ENCODE results near the gene SENP2.
"Not testable (repeated sequence)": the region's sequence is repeated elsewhere in the genome, so short reads cannot be mapped to it uniquely, and the experiment has no call there.

SENP2 gene

DNA sequence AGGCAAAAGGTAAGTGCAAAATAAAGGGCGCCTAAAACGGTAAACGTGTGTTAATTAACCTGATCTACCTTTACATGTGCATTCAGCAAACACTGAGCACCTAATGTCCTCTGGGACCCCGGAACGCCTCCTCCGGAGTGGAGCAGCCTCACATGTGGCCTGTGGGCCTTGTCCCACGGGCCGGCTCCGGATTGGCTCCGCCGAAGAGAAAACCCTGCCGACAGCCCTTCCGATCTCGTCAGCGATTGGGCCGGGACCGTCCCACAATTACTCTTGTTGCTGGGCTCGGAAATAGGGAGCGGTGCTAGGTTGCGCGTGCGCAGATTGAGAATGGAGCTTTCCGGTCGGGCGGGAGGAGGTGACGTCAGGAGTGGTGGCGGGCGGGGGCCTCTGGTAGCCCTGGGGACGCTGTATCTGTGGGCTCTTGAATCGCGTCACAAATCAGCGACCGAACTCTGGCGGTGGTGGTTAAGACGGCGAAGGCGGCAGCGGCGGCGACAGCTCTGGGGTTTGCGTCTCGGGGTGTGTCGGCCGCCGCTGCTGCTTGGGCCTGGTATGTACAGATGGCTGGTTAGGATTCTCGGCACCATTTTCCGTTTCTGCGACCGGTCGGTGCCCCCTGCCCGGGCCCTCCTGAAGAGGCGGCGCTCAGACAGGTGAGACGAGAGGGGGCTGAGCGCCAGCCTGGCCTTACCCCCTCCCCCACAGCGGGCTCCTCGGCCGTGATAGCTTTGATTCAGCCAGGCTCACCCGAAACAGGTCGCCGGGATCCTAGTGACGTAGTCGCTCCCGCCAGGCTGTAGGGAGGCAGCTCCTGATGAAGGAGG lies at the start of gene SENP2:
Gene SENP2, plus strand, starts transcription at position 437 of the 827 bp plus-strand sequence. Its CDS starts 119 bp downstream, at position 556.
- H3K4me3 ChIP-seq = peak within 1 kb of the TSS; percentile 93
- peaks cover 46% of the 10 kb centered on the region for H3K4me1 ChIP-seq
- peaks cover 3% of the 10 kb centered on the region; the same call in 1 of the 2 replicates for H3K36me3 ChIP-seq (replicated peaks)
- peak; percentile 96 to 99 for DNase-seq (ENCODE audit: low spot score in 2 of 2)
- in situ Hi-C loops (cut with MboI; ENCODE audit: low sequenced_read_pairs) = no loop called here
- no peaks in the 10 kb centered on the region for H3K9me3 ChIP-seq
- H3K27me3 ChIP-seq (ENCODE audit: low read depth) = no peaks in the 10 kb centered on the region

DNA sequence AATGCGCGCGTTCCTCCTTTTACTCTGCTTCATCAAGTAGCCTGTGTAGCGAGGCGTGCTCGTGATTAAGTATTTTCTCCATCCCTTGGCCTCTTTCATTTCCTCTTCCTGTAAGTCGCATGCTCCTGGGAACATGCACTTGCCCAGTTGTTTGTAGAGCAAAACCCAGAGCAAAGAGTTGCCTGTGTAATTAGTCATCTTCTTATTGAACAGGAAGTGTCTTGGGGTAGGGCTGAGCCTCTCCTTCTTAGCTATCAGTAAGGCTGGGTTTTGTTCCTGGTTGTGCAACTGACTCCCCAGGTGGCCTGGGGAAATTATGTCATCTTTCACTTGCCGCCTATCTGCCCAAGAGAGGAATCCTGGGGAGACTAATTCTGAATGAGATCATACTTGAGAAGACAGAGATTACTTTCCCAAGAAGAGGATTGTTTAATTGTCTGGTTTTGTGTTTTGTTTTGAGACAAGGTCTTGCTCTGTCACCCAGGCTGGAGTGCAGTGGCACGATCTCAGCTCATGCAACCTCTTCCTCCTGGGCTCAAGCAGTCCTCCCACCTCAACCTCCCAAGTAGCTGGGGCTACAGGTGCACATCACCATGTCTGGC lies 48.6 kb upstream of the SENP2 start:
- Histone ChIP-seq H3K27me3 (ENCODE audit: low read depth) (no peaks in the 10 kb centered on the region), H3K4me3 (no peak overlapping the region), H3K36me3 (replicated peaks) (no peaks in the 10 kb centered on the region), H3K4me1 (no peaks in the 10 kb centered on the region), H3K9me3 (no peaks in the 10 kb centered on the region)
- in situ Hi-C loops (cut with MboI; ENCODE audit: low sequenced_read_pairs) = no loop called here
- DNase-seq (ENCODE audit: low spot score in 2 of 2) = no peak

DNA sequence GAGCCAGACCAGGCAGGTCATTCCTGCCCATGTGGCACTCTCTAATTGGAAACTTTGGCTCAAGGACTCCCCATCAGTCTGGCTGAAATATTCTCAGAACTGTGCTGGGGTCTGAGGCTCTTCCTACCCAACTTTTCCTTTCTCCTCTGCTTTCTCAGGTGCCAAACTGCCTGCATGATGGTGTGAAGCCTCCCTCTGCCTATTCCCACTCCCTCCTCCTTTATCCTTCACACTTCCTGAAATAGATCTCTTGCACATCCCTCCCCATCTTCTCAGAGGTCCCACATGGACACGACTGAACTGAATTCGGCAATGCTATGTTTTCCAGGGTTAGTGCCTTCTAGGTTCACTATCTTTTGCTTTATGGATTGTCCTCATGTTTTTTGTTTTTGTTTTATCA lies 46.2 kb upstream of the SENP2 start:
- Histone ChIP-seq H3K4me3 (no peak overlapping the region), H3K9me3 (no peaks in the 10 kb centered on the region), H3K4me1 (no peaks in the 10 kb centered on the region; the same call in 1 of the 2 replicates), H3K27me3 (ENCODE audit: low read depth) (no peaks in the 10 kb centered on the region), H3K36me3 (replicated peaks) (no peaks in the 10 kb centered on the region)
- DNase-seq (ENCODE audit: low spot score in 2 of 2) = no peak
- in situ Hi-C loops (cut with MboI; ENCODE audit: low sequenced_read_pairs) = no loop called here

DNA sequence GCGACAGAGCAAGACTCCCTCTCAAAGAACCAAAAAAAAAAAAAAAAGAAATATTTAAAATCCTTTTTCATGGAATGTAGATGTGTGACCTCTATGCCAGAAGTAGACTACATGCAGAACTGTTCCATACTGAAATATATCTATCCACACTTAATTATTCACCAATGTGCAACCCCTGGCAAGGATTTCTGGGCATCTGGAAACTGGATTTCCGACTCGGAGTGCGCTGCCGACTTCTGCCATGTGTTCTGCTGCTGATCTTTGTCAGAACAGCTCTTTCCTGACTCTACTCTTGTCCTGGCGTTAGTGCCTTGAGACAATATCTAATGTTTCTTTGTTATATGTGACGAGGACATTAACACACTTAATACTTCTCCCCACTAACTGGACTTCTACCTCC lies 45.4 kb upstream of the SENP2 start:
- no peaks in the 10 kb centered on the region; the same call in 1 of the 2 replicates for H3K4me1 ChIP-seq
- DNase-seq (ENCODE audit: low spot score in 2 of 2) = no peak

DNA sequence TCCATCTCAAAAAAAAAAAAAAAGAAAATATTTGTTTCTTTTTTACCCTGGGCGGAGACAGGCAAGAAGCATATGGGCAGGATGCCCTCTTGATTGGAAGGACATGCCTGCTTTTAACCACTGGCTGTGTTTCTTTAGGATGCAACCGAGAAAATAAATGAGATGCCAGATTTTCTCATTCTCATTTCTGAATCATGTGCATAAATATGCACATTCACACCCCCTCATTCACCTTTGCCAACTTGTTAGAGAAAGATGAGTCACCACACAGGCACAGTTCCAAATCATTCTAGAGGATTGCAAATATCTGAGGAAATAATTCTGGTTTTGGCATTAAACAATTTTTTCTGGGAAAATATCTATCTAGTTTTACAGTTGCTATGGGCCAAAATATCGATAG lies 37.0 kb upstream of the SENP2 start:
- no peak for DNase-seq (ENCODE audit: low spot score in 2 of 2)
- Histone ChIP-seq H3K4me1 (peaks cover 29% of the 10 kb centered on the region), H3K27me3 (ENCODE audit: low read depth) (no peaks in the 10 kb centered on the region), H3K9me3 (no peaks in the 10 kb centered on the region), H3K36me3 (replicated peaks) (no peaks in the 10 kb centered on the region), H3K4me3 (no peak overlapping the region)
- in situ Hi-C loops (cut with MboI; ENCODE audit: low sequenced_read_pairs) = no loop called here

More for the DNA sequence above, 45.4 kb upstream of the SENP2 start:
- Histone ChIP-seq H3K9me3 (no peaks in the 10 kb centered on the region), H3K36me3 (replicated peaks) (no peaks in the 10 kb centered on the region), H3K27me3 (ENCODE audit: low read depth) (no peaks in the 10 kb centered on the region), H3K4me3 (no peak overlapping the region)
- in situ Hi-C loops (cut with MboI; ENCODE audit: low sequenced_read_pairs) = no loop called here

DNA sequence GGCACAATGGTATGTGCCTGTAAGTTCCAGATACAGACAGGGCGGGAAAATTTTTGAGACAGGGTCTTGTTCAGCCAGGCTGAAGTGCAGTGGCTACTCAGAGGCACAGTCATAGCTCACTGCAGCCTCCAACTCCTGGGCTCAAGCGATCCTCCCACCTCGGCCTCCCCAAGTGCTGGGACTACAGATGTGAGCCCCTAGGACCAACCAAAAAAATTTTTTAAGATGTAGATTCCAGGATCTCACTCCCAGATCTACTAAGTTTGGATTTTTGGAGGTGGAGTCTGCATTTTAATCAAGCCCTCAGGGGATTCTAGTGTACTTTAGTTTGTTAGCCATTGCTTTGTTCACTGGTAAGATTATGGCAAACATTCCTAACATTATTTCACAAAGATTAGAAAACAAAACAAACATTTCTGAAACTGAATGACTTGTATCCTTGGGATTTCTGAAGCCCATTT lies 36.4 kb upstream of the SENP2 start:
- peak; percentile 67 to 85 for DNase-seq (ENCODE audit: low spot score in 2 of 2)
- Histone ChIP-seq H3K36me3 (replicated peaks) (no peaks in the 10 kb centered on the region), H3K27me3 (ENCODE audit: low read depth) (no peaks in the 10 kb centered on the region), H3K4me1 (peaks cover 29% of the 10 kb centered on the region), H3K9me3 (no peaks in the 10 kb centered on the region), H3K4me3 (no peak overlapping the region)
- in situ Hi-C loops (cut with MboI; ENCODE audit: low sequenced_read_pairs) = loop anchor here (10.0 kb wide), 1 partner anchor 195 kb away; no protein-coding TSS in a partner anchor

DNA sequence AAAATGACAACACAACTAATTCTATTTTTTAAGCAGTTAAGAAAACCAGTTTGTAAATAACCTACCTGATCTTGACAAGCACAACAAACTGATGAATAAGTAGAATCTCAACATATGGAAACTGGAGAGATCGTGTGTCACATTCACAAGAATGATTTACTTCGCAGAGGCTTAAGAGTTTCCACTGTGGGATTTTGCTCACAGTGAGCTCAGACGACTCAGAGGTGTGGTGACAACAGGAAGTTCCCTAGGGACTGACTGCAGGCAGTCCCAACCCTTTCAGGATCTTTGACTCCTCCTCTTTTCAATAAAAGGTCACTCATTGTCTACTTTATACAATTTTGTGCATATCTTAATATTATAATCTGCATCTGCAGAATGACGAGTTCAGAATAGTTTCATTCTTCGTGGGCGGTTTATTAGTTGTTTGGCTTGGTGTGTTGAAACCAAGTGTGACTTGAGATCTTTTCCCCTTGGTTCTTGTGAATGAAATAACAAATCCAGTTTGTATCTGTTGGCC lies 33.7 kb upstream of the SENP2 start, which contains the start of gene LIPH:
Gene LIPH, minus strand, starts transcription at position 231 of the 520 bp plus-strand sequence. Its CDS starts 117 bp downstream, at position 114.
- Histone ChIP-seq H3K27me3 (ENCODE audit: low read depth) (no peaks in the 10 kb centered on the region), H3K4me3 (peak within 1 kb of the TSS; percentile 20), H3K9me3 (no peaks in the 10 kb centered on the region), H3K4me1 (peaks cover 29% of the 10 kb centered on the region), H3K36me3 (replicated peaks) (no peaks in the 10 kb centered on the region)
- DNase-seq (ENCODE audit: low spot score in 2 of 2) = peak; percentile 70 to 93
- in situ Hi-C loops (cut with MboI; ENCODE audit: low sequenced_read_pairs) = loop anchor here (10.0 kb wide), 1 partner anchor 198 kb away; no protein-coding TSS in a partner anchor

DNA sequence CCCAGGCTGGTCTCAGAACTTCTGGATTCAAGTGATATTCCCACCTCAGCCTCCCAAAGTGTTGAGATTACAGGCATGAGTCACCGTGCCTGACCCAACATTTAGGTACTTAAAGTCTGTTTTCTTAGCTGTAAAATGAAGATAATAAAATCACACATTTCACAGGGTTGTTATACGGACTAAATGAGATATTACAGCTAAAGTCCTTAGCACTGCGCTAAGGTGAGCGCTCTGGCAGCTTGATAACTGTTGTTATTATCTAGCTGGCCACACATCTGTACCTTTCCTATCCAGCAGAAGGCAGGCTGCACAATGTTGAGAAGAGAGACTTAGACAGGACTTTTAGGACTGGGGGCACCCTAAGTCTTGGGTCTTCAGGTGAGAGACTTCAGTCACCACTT lies 31.0 kb upstream of the SENP2 start:
- no peak for DNase-seq (ENCODE audit: low spot score in 2 of 2)
- no peaks in the 10 kb centered on the region for H3K36me3 ChIP-seq (replicated peaks)
- H3K4me3 ChIP-seq = no peak overlapping the region
- peaks cover 25% of the 10 kb centered on the region for H3K4me1 ChIP-seq
- H3K9me3 ChIP-seq = no peaks in the 10 kb centered on the region
- in situ Hi-C loops (cut with MboI; ENCODE audit: low sequenced_read_pairs) = loop anchor here (10.0 kb wide), 1 partner anchor 200 kb away; no protein-coding TSS in a partner anchor
- no peaks in the 10 kb centered on the region for H3K27me3 ChIP-seq (ENCODE audit: low read depth)

DNA sequence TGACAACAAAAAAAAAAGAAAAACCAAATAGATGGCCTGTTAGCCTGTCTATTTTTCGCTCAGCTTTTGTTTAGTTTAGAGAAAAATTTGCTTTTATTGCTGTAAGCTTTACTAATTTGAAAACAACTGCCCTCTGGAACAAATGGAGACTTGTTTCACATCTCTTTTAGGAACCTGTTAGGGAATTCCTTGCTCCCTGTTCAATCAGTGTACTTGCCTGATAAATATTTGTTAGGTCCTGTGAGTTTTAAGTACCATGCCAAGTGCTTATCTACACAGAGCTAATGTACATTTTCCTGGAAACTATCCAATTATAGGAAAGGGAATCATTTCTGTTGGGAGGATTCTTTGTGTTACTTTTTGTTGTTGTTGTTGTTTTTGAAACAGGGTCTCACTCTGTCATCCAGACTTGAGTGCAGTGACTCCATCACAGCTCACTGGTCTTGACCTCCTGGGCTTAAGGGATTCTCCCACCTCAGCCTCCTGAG lies 30.2 kb upstream of the SENP2 start:
- Histone ChIP-seq H3K36me3 (replicated peaks) (no peaks in the 10 kb centered on the region), H3K27me3 (ENCODE audit: low read depth) (no peaks in the 10 kb centered on the region), H3K4me3 (no peak overlapping the region), H3K9me3 (no peaks in the 10 kb centered on the region), H3K4me1 (peaks cover 17% of the 10 kb centered on the region)
- no peak for DNase-seq (ENCODE audit: low spot score in 2 of 2)
- in situ Hi-C loops (cut with MboI; ENCODE audit: low sequenced_read_pairs) = loop anchor here (10.0 kb wide), 1 partner anchor 201 kb away; no protein-coding TSS in a partner anchor

DNA sequence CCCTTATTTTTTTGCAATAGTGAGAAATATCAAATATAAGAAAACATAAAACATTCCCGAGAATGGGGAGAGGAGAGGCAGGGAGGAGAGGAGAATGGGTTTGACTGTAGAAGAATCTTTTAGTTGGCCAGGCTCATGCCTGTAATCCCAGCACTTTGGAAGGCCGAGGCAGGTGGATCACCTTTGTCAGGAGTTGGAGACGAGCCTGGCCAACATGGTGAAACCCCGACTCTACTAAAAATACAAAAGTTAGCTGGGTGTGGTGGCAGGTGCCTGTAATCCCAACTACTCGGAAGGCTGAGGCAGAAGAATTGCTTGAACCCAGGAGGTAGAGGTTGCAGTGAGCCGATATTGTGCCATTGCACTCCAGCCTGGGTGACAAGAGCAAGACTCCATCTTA lies 29.5 kb upstream of the SENP2 start:
- DNase-seq (ENCODE audit: low spot score in 2 of 2); H3K27me3 ChIP-seq (ENCODE audit: low read depth): not testable (repeated sequence)
- in situ Hi-C loops (cut with MboI; ENCODE audit: low sequenced_read_pairs) = loop anchor here (10.0 kb wide), 1 partner anchor 202 kb away; no protein-coding TSS in a partner anchor

DNA sequence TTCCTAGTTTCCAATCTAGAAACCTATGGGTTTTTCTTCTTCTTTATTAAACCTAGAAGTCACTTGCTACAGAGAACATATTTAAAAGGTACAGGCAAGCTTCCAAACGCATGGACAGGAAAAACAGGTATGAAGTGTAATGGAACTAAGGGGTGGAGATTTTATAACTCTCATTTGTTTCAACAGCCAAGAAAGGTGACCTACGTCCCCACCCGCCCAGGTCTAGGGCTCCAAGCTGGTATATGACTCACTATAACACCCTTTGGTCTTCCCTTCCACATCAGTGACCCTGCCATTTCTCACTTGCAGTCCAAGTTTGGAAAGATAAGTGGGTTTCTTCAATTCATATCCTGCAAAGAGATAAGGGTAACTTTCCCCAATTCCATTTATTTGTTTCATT lies 27.7 kb upstream of the SENP2 start:
- H3K27me3 ChIP-seq (ENCODE audit: low read depth) = no peaks in the 10 kb centered on the region
- DNase-seq (ENCODE audit: low spot score in 2 of 2) = no peak
- H3K4me3 ChIP-seq = no peak overlapping the region
- peaks cover 15% of the 10 kb centered on the region for H3K4me1 ChIP-seq
- no peaks in the 10 kb centered on the region for H3K9me3 ChIP-seq
- in situ Hi-C loops (cut with MboI; ENCODE audit: low sequenced_read_pairs) = loop anchor here (10.0 kb wide), 1 partner anchor 204 kb away; no protein-coding TSS in a partner anchor
- no peaks in the 10 kb centered on the region for H3K36me3 ChIP-seq (replicated peaks)

More for the DNA sequence above, 29.5 kb upstream of the SENP2 start:
- H3K36me3 ChIP-seq (replicated peaks); H3K9me3 ChIP-seq; H3K4me3 ChIP-seq: not testable (repeated sequence)
- H3K4me1 ChIP-seq = peaks cover 14% of the 10 kb centered on the region

DNA sequence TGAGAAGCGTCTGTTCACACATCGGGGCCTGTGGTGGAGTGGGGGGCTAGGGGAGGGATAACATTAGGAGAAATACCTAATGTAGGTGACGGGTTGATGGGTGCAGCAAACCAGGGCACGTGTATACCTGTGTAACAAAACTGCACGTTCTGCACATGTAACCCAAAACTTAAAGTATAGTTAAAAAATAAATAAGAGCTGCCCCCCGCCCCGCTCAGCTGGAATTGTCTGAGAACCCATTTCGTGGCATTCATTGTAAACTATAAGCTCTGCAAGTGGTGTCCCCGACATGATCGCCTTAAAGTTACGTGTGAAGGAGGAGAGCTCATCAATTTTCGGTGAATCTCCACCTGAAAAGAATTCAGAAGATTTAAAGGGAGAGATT lies 26.4 kb upstream of the SENP2 start:
- no peak for DNase-seq (ENCODE audit: low spot score in 2 of 2)
- no peak overlapping the region for H3K4me3 ChIP-seq
- no peaks in the 10 kb centered on the region for H3K9me3 ChIP-seq
- in situ Hi-C loops (cut with MboI; ENCODE audit: low sequenced_read_pairs) = loop anchor here (10.0 kb wide), 1 partner anchor 205 kb away; no protein-coding TSS in a partner anchor
- no peaks in the 10 kb centered on the region for H3K36me3 ChIP-seq (replicated peaks)
- no peaks in the 10 kb centered on the region for H3K27me3 ChIP-seq (ENCODE audit: low read depth)
- H3K4me1 ChIP-seq = peaks cover 17% of the 10 kb centered on the region

DNA sequence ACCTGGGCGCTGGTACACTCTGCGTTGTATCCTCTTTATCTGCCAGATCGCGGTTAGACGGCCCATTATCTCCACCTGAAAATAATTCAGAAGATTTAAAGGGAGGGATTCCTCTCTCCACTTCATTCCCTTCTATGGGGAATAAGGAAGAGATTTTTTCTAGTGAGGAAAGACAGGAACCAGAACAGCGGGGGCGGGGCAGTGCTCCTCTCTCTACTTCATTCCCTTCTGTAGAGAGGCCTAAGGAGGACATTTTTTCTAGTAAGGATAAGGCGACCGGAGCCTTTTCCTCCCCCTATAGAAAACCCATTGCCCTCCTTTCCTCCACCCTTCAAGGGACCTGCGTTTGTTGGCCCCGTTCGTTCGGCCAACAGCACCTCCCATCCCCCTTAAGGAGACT lies 25.4 kb upstream of the SENP2 start:
- no peak for DNase-seq (ENCODE audit: low spot score in 2 of 2)
- H3K4me3 ChIP-seq = no peak overlapping the region
- in situ Hi-C loops (cut with MboI; ENCODE audit: low sequenced_read_pairs) = no loop called here
- no peaks in the 10 kb centered on the region for H3K36me3 ChIP-seq (replicated peaks)
- peaks cover 17% of the 10 kb centered on the region for H3K4me1 ChIP-seq
- no peaks in the 10 kb centered on the region for H3K9me3 ChIP-seq
- no peaks in the 10 kb centered on the region for H3K27me3 ChIP-seq (ENCODE audit: low read depth)

Measured in HAP-1 (cell line).